Activated T-helper 1 cell treated with Interleukin-2 at 50 U/mL for 16 hours (primary cell): ENCODE data around the gene RAB11FIP4.
"Not testable (repeated sequence)": the region's sequence is repeated elsewhere in the genome, so short reads cannot be mapped to it uniquely, and the experiment has no call there.

Experiments
- DNase-seq: peaks from one replicate; pipeline ENCODE4 v3.0.0-alpha.2; 2020; ENCODE audit warnings: low read depth

Gene RAB11FIP4, protein sequence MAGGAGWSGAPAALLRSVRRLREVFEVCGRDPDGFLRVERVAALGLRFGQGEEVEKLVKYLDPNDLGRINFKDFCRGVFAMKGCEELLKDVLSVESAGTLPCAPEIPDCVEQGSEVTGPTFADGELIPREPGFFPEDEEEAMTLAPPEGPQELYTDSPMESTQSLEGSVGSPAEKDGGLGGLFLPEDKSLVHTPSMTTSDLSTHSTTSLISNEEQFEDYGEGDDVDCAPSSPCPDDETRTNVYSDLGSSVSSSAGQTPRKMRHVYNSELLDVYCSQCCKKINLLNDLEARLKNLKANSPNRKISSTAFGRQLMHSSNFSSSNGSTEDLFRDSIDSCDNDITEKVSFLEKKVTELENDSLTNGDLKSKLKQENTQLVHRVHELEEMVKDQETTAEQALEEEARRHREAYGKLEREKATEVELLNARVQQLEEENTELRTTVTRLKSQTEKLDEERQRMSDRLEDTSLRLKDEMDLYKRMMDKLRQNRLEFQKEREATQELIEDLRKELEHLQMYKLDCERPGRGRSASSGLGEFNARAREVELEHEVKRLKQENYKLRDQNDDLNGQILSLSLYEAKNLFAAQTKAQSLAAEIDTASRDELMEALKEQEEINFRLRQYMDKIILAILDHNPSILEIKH

GRCh38 chr17:31391496-31391949, at the start of gene RAB11FIP4:
Gene RAB11FIP4 (plus strand): TSS chr17:31391675. CDS start chr17:31391853, 178 bp downstream.
- DNase-seq: no peak

DNA sequence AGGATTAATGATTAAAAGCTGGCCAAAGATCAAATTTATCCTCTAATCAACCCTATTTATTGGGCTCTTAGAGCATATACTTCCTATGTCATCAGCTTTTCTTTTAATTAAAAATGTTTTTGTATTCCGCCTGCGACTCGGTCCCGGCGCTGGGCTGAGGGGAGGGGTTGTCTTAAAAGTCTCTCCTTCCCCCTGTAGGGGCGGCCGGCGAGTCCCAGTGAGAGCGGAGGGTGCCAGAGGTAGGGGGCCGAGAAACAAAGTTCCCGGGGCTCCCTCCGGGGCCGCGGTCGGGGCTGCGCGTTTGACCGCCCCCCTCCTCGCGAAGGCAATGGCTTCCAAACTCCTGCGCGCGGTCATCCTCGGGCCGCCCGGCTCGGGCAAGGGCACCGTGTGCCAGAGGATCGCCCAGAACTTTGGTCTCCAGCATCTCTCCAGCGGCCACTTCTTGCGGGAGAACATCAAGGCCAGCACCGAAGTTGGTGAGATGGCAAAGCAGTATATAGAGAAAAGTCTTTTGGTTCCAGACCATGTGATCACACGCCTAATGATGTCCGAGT, 46.2 kb upstream of the RAB11FIP4 start:
- not testable (repeated sequence) for DNase-seq

GRCh38 chr17:31349454-31349853, 42.0 kb upstream of the RAB11FIP4 start:
- no peak for DNase-seq

DNA sequence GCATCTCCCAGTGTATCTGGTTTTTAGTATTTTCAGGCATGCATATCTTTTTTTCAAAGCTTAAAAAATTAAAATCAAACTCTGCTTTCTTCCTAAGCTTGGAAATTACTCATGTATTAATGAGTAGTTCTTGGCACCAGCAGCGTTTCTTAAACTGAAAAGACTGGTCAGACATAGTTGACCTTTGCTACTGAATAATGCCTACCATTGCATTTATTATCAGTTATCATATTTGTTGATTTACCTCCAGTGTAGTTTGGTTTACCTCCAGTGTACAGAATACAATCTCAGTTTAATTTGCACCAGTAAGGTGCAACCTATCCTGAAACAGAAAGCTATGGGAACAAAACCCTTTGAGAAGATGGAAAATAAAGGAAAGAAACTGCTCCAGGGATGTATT, 35.5 kb upstream of the RAB11FIP4 start:
- no peak for DNase-seq

DNA sequence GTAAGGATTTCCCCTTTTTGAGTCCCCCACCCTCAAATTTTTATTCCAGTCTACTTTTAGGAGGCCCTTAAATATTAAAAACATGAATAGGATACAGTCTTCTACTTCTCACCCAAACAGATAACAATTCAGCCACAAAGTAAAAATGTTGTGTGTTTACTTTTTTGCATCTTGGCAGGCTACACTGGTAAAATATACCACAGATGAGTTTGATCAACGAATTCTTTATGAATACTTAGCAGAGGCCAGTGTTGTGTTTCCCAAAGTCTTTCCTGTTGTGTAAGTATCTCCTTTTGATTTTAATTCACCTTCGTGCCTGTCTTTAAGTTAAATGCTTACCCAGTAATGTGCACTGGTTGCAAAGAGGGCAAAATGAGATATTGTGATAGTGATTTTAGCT, 34.4 kb upstream of the RAB11FIP4 start:
- DNase-seq: no peak

DNA sequence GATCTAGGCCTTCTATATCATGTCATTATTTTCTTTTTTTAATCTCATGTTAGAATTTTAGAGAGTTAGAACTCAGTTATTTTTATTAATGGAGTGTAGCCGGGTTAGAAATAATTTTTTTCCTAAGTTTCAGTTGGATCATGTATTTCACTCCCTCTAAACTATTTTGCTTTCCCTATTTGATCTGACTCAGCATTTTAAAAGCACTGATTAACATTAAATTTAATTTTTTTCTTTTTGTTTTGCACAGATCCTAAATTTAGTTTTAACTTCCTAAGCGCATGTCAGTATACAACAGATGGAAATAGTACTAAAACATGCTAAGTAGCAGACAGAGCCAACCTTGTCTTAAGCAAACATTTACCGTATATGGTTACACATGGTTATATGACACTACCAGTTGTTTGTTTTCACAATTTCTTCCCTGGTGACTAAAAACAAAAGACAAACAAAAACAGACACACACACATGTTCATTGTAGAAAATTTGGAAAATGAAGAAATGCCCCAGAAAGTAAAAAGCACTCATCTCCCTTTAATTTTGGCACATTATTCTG, 33.6 kb upstream of the RAB11FIP4 start:
- DNase-seq: no peak

GRCh38 chr17:31364012-31364411, 27.5 kb upstream of the RAB11FIP4 start:
- no peak for DNase-seq

DNA sequence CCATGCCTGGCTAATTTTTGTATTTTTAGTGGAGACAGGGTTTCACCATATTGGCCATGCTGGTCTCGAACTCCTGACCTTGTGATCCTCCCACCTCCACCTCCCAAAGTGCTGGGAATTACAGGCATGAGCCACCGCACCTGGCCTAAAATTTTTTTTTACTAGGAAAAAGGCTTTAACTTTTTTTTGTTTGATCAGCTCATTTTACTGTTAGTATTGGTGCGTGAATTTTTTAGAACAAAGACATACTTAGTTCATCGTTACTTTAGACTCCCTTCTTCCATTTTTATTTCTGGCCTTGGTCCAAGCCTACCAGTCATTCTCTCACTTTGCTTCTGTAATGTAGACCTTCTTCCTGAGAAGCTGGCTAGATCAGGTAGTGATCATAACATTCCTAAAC, 25.4 kb upstream of the RAB11FIP4 start:
- no peak for DNase-seq

- DNase-seq: no peak
Observed at GRCh38 chr17:31369266-31369665, 22.2 kb upstream of the RAB11FIP4 start.

DNA sequence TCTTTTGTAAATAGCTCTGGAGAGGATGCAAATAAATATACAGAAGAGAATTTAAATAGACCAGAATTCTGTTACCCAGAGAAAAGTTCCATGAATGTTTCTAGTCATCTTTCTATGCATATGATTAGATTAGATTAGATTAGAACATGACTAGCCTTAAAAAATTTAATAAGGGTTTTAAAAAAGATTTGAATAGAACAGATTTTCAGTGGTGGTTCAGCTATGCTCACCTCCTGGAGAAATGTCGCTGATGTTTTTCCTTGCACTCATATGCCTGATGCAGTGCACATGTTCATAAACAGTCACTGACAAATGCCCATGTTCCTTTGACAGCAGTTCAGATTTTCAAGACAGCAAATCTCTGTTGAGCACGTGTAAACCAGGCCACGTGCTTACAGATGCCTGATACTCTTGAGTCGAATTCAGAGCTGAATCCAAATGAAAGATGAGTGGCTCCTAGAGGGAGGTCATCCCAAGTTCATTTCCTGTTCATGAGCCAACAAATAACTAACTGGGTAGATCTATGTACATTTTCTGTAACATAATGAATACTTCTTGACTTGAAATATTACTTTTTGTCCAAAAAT, 19.9 kb upstream of the RAB11FIP4 start:
- DNase-seq: no peak

GRCh38 chr17:31373150-31374093, 18.1 kb upstream of the RAB11FIP4 start:
- DNase-seq: no peak

- no peak for DNase-seq
Observed at GRCh38 chr17:31374094-31374447, 17.4 kb upstream of the RAB11FIP4 start.

- no peak for DNase-seq
Observed at GRCh38 chr17:31374503-31374902, 17.0 kb upstream of the RAB11FIP4 start.

DNA sequence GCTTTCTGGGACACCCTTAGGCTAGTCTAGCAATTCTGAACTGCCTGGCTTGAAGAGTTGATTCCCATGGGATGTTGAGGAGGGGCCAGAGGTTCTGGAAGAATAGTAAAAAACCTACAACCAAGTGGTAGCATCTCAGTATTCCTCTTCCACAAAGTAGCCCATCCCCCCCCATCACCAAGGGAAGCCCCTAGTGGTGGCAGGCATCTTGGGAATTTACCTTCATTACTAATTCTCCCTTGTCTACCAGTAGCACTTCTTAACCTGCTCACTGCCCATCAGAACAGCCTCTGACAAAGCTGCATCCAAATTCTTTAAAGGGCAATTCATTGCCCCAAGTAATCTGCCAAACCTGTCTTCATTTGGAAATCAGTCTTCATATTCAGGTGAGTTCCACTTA, 12.8 kb upstream of the RAB11FIP4 start:
- no peak for DNase-seq

- no peak for DNase-seq
Observed at GRCh38 chr17:31379597-31380205, 11.8 kb upstream of the RAB11FIP4 start.

GRCh38 chr17:31381165-31381668, 10.3 kb upstream of the RAB11FIP4 start:
- DNase-seq: no peak

DNA sequence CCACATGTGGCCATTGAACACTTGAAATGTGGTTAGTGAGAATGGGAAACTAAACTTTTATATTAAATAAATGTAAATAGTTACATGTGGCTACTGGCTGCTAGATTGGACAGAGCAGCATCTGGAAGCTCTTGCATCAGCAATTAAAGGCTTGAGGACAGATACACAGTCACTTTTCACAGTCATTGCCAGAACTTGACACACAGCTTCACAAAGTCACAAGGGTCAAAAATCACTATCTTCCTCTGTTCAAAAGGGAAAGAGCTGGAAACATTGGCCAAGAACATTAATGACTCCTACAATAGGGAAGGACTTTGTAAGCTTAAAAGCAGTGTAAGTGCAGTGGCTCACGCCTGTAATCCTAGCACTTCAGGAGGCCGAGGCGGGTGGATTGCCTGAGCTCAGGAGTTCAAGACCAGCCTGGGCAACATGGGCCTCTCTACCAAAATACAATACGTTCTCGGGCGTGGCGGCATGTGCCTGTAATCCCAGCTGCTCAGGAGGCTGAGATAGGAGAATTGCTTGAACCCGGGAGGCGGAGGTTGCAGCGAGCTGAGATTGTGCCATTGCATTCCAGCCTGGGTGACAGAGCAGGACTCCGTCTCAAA, 8.7 kb upstream of the RAB11FIP4 start:
- DNase-seq: not testable (repeated sequence)

GRCh38 chr17:31383488-31383887, 8.0 kb upstream of the RAB11FIP4 start:
- not testable (repeated sequence) for DNase-seq

- no peak for DNase-seq
Observed at GRCh38 chr17:31385428-31386285, 5.8 kb upstream of the RAB11FIP4 start.
